H9 (cell line): ENCODE measurements around the gene PHTF2. TPM values are rescaled to one million over a fixed set of nuclear protein-coding genes. Genes with fewer than 3 reads are reported as not detected.

ENCODE experiments used
- DNase-seq: peaks from one replicate; pipeline ENCODE4 v3.0.0-alpha.2; 2017
- H2AFZ ChIP-seq: one replicate; pipeline ENCODE4 v1.6.1; 2013; ENCODE audit warnings: mild to moderate bottlenecking, low read length, control low read depth, moderate library complexity
- H2AK5ac ChIP-seq: 2 replicates; pipeline ENCODE4 v1.6.1; 2013; ENCODE audit warnings: low read length, control low read depth, mixed read lengths; ENCODE audit not compliant: insufficient read length
- H2BK120ac ChIP-seq: one replicate; pipeline ENCODE4 v1.6.1; 2013; ENCODE audit warnings: low read depth, mild to moderate bottlenecking, low read length, control low read depth, inconsistent platforms; ENCODE audit not compliant: poor library complexity, severe bottlenecking
- H2BK12ac ChIP-seq: 2 replicates; pipeline ENCODE4 v1.6.1; 2013; ENCODE audit warnings: low read length, control low read depth, mixed read lengths, low read depth; ENCODE audit not compliant: insufficient read length
- H2BK15ac ChIP-seq: 2 replicates; pipeline ENCODE4 v1.6.1; 2013; ENCODE audit warnings: low read depth, low read length, control low read depth
- H2BK20ac ChIP-seq: one replicate; pipeline ENCODE4 v1.6.1; 2013; ENCODE audit warnings: low read depth, mild to moderate bottlenecking, low read length, control low read depth, inconsistent platforms; ENCODE audit not compliant: poor library complexity, severe bottlenecking
- H2BK5ac ChIP-seq: 2 replicates; pipeline ENCODE4 v1.6.1; 2013; ENCODE audit warnings: low read length, control low read depth, mixed read lengths; ENCODE audit not compliant: insufficient read length
- H3K14ac ChIP-seq: 2 replicates; pipeline ENCODE4 v1.6.1; 2013; ENCODE audit warnings: low read length, control low read depth; ENCODE audit not compliant: insufficient read depth
- H3K18ac ChIP-seq: 2 replicates; pipeline ENCODE4 v1.6.1; 2013; ENCODE audit warnings: low read depth, mild to moderate bottlenecking, mixed read lengths, low read length, control low read depth; ENCODE audit not compliant: insufficient read length
- H3K23ac ChIP-seq: 2 replicates; pipeline ENCODE4 v1.6.1; 2013; ENCODE audit warnings: low read length, control low read depth, mixed read lengths, low read depth; ENCODE audit not compliant: insufficient read length
- H3K23me2 ChIP-seq: 2 replicates; pipeline ENCODE4 v1.6.1; 2013; ENCODE audit warnings: low read depth, mild to moderate bottlenecking, mixed read lengths, low read length, control low read depth; ENCODE audit not compliant: insufficient read length, poor library complexity, severe bottlenecking
- H3K27ac ChIP-seq: 2 replicates; pipeline ENCODE4 v1.5.1; 2013; ENCODE audit warnings: low read length, control low read depth, mixed read lengths, low read depth; ENCODE audit not compliant: insufficient read length
- H3K27me3 ChIP-seq: 2 replicates; pipeline ENCODE4 v1.6.1; 2013; ENCODE audit warnings: low read length, control low read depth, inconsistent platforms; ENCODE audit not compliant: insufficient read depth
- H3K4ac ChIP-seq: 2 replicates; pipeline ENCODE4 v1.6.1; 2013; ENCODE audit warnings: low read depth, mild to moderate bottlenecking, control low read depth, inconsistent platforms, low read length, moderate library complexity
- H3K4me1 ChIP-seq: 2 replicates; pipeline ENCODE4 v1.6.1; 2013; ENCODE audit warnings: low read length, control low read depth, inconsistent platforms; ENCODE audit not compliant: insufficient read depth
- H3K4me2 ChIP-seq: 2 replicates; pipeline ENCODE4 v1.6.1; 2013; ENCODE audit warnings: low read length, control low read depth, mixed read lengths; ENCODE audit not compliant: insufficient read length, insufficient read depth
- H3K56ac ChIP-seq: 2 replicates; pipeline ENCODE4 v1.6.1; 2013; ENCODE audit warnings: low read depth, mild to moderate bottlenecking, mixed read lengths, low read length, control low read depth; ENCODE audit not compliant: insufficient read length
- H3K79me1 ChIP-seq: 2 replicates; pipeline ENCODE4 v1.6.1; 2013; ENCODE audit warnings: low read depth, mild to moderate bottlenecking, moderate library complexity, low read length, control low read depth, inconsistent platforms; ENCODE audit not compliant: insufficient read depth, poor library complexity, severe bottlenecking
- H3K79me2 ChIP-seq: 2 replicates; pipeline ENCODE4 v1.6.1; 2013; ENCODE audit warnings: low read length, control low read depth, inconsistent platforms; ENCODE audit not compliant: insufficient read depth
- H3K9ac ChIP-seq: 2 replicates; pipeline ENCODE4 v1.6.1; 2013; ENCODE audit warnings: low read length, control low read depth, mixed read lengths; ENCODE audit not compliant: insufficient read length; ENCODE audit errors: extremely low read depth
- H3K9me3 ChIP-seq: one replicate; pipeline ENCODE4 v1.6.1; 2013; ENCODE audit warnings: low read depth, low read length, inconsistent platforms; ENCODE audit not compliant: control insufficient read depth
- H3T11ph ChIP-seq: one replicate; pipeline ENCODE4 v1.6.1; 2013; ENCODE audit warnings: mild to moderate bottlenecking, low read length, control low read depth, inconsistent platforms
- H4K20me1 ChIP-seq: one replicate; pipeline ENCODE4 v1.6.1; 2013; ENCODE audit not compliant: control insufficient read depth, insufficient read length, insufficient read depth
- H4K5ac ChIP-seq: 2 replicates; pipeline ENCODE4 v1.6.1; 2013; ENCODE audit warnings: low read depth, mild to moderate bottlenecking, mixed read lengths, low read length, control low read depth; ENCODE audit not compliant: insufficient read length
- H4K8ac ChIP-seq: replicated peaks from 2 replicates; pipeline ENCODE4 v1.6.1; 2013; ENCODE audit warnings: low read length, control low read depth, mixed read lengths, low read depth; ENCODE audit not compliant: insufficient read length
- H4K91ac ChIP-seq: 2 replicates; pipeline ENCODE4 v1.6.1; 2013; ENCODE audit warnings: low read depth, mild to moderate bottlenecking, moderate library complexity, mixed read lengths, low read length, control low read depth; ENCODE audit not compliant: insufficient read length
- H3K27ac Mint-ChIP-seq, 3 experiments: 2 replicates in 2 of 3; 3 replicates in 1 of 3; pipeline ENCODE4 v1.8.0; 2020 to 2021; ENCODE audit warnings: mixed read lengths in 3 of 3, mild to moderate bottlenecking in 1 of 3, moderate library complexity in 1 of 3
- H3K27me3 Mint-ChIP-seq: 2 replicates; pipeline ENCODE4 v1.8.0; 2021; ENCODE audit warnings: low read depth, mild to moderate bottlenecking, moderate library complexity, mixed read lengths
- H3K36me3 Mint-ChIP-seq, 3 experiments: 2 replicates in 2 of 3; 3 replicates in 1 of 3; pipeline ENCODE4 v1.8.0; 2020 to 2021; ENCODE audit warnings: low read depth in 3 of 3, mixed read lengths in 3 of 3; ENCODE audit not compliant: insufficient read depth in 1 of 3
- H3K4me1 Mint-ChIP-seq, 2 experiments: 2 replicates each; pipeline ENCODE4 v1.8.0; 2020; ENCODE audit warnings: mixed read lengths in 2 of 2
- H3K4me3 Mint-ChIP-seq, 2 experiments: 2 replicates in 1 of 2; 3 replicates in 1 of 2; pipeline ENCODE4 v1.8.0; 2020 to 2021; ENCODE audit warnings: mild to moderate bottlenecking in 2 of 2, mixed read lengths in 2 of 2, moderate library complexity in 1 of 2
- H3K9me3 Mint-ChIP-seq, 2 experiments: 2 replicates in 1 of 2; 3 replicates in 1 of 2; pipeline ENCODE4 v1.8.0; 2020; ENCODE audit warnings: mild to moderate bottlenecking in 2 of 2, mixed read lengths in 2 of 2, moderate library complexity in 1 of 2
- WGBS: extraction: QIAGEN DNeasy Blood & Tissue Kit; methylation state at CpG from one replicate; pipeline ENCODE4 v1.1.7; 2013; ENCODE audit warnings: missing lambda C conversion rate, low lambda C conversion rate, mixed read lengths; ENCODE audit not compliant: insufficient read length; ENCODE audit errors: extremely low coverage; 5-methylcytosine and 5-hydroxymethylcytosine counted together
- total RNA-seq: library from RNA; stranded (reverse); gene quantifications from 2 replicates; pipeline ENCODE4 v1.2.1, GENCODE V29; 2021
- TF ChIP-seq, protein P1 (sequence below): fragments of 200-600 bp; sonication (generic); conservative IDR thresholded peaks from 3 replicates; pipeline ENCODE4 v1.8.0; 2021; ENCODE audit warnings: antibody characterized with exemption, mild to moderate bottlenecking

The PHTF2 gene
- total RNA-seq, 1 experiment from 2014 or later: 16.2 TPM

DNA sequence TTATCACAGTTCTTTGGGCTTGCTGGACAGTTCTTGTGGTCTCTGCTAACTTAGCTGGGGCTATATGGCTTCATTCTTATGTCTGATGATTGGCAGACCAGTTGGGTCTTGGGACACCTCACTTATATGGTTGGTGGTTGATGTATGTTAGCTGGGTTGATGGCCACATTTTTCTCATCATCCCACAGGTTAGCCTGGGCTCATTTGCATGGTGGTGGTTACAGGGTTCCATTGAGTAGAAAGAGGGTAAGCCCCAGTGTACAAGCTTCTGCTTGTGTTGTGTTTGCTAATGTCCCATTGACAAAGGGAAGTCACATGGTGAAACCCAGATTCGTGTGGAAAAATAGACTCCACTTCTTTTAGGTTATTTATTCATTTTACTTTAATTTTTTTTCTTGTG, 41.0 kb upstream of the PHTF2 start:
- Histone ChIP-seq H3K79me1 (no peaks in the 10 kb centered on the region), H3K4ac (no peak overlapping the region), H4K5ac (no peak overlapping the region), H2BK15ac (no peak overlapping the region), H2BK5ac (no peak overlapping the region), H3K79me2 (peaks cover 2% of the 10 kb centered on the region; the same call in 1 of the 2 replicates), H2BK20ac (no peak overlapping the region), H3K4me2 (no peak overlapping the region), H3K23ac (no peak overlapping the region), H2BK12ac (no peak overlapping the region), H3K23me2 (no peaks in the 10 kb centered on the region), H3K27me3 (no peaks in the 10 kb centered on the region), H2AFZ (no peak overlapping the region), H3K18ac (no peak overlapping the region), H4K20me1 (no peaks in the 10 kb centered on the region), H4K91ac (no peak overlapping the region), H2BK120ac (no peak overlapping the region), H3K4me1 (no peaks in the 10 kb centered on the region), H2AK5ac (no peak overlapping the region), H3K9me3 (no peaks in the 10 kb centered on the region), H4K8ac (no peak overlapping the region), H3K27ac (no peak overlapping the region), H3K14ac (no peak overlapping the region), H3K9ac (no peak overlapping the region), H3K56ac (no peak overlapping the region), H3T11ph (no peak overlapping the region)
- TF ChIP-seq, protein P1, sequence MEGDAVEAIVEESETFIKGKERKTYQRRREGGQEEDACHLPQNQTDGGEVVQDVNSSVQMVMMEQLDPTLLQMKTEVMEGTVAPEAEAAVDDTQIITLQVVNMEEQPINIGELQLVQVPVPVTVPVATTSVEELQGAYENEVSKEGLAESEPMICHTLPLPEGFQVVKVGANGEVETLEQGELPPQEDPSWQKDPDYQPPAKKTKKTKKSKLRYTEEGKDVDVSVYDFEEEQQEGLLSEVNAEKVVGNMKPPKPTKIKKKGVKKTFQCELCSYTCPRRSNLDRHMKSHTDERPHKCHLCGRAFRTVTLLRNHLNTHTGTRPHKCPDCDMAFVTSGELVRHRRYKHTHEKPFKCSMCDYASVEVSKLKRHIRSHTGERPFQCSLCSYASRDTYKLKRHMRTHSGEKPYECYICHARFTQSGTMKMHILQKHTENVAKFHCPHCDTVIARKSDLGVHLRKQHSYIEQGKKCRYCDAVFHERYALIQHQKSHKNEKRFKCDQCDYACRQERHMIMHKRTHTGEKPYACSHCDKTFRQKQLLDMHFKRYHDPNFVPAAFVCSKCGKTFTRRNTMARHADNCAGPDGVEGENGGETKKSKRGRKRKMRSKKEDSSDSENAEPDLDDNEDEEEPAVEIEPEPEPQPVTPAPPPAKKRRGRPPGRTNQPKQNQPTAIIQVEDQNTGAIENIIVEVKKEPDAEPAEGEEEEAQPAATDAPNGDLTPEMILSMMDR: no peak
- no peak for DNase-seq
- Mint-ChIP-seq H3K4me1 (peaks cover 0 to 2% of the 10 kb centered on the region in 2 experiments; a peak in 1 of 4 replicates), H3K36me3 (no peaks in the 10 kb centered on the region; a peak in 1 of 7 replicates), H3K9me3 (no peaks in the 10 kb centered on the region), H3K27ac (peak overlapping the region in 2 of 3 experiments; percentile 9 to 87; a peak in 2 of 7 replicates), H3K4me3 (no peak overlapping the region), H3K27me3 (no peaks in the 10 kb centered on the region)
- no CpG with 5 or more reads among the region's 1 CpG for WGBS
